ENCODE data around the gene HS3ST3A1. TPM values are rescaled to one million over a fixed set of nuclear protein-coding genes. Genes with fewer than 3 reads are reported as not detected.

Gene HS3ST3A1
- total RNA-seq, 1 experiment from 2014 or later = not detected

DNA sequence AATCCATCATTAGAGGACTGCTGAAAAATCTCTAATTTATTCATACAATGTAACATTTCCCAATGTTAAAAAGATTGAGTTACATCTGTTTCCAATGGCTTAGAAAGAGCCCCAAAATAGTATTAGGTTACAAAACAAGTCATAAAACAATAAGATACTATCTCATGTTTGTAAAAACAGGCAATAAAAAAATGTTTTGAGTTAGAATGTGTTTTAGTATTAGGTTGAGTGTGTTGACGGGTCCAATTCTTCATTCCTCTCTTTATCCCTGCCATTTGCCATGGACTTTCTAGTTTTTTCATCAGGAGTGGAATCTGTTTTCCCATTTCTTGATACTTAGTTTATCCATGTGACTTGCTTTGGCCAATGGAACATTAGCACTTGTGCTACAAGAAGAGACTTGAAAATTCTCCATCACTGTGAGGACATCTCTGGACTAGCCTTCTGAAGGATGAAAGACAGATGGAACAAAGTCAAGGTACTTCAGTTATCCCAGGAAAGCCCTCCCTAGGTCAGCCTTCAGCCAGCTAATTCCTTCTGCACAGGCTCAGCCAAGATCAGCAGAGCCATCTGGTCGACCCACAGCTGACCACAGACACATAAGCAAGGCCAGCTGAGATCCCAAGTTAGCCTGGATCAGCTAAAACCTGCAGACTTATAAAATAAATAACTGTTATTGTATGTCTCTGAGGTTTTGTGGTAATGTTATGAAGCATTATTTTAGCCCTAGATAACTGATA is 83.3 kb downstream of the HS3ST3A1 start:
- no peak for ATAC-seq
- Histone ChIP-seq H3K4me3 (replicated peaks in 1 of 2; ENCODE audit: low read depth in 1 of 2, low read length in 2 of 2) (no peak overlapping the region), H4K20me1 (ENCODE audit: insufficient read depth) (no peaks in the 10 kb centered on the region), H3K9me2 (ENCODE audit: insufficient read depth) (peaks cover 3% of the 10 kb centered on the region; the same call in 1 of the 2 replicates), H3K4me2 (ENCODE audit: low read length) (no peak overlapping the region), H3K79me2 (ENCODE audit: insufficient read depth, low read length) (no peaks in the 10 kb centered on the region), H3K9ac (ENCODE audit: low read length) (no peak overlapping the region), H3K4me1 (ENCODE audit: control insufficient read depth in 1 of 2, insufficient read depth in 2 of 2, low read length in 2 of 2) (no peaks in the 10 kb centered on the region), H3K27ac (ENCODE audit: low read depth, low read length) (no peak overlapping the region), H3K9me3 (ENCODE audit: control insufficient read depth in 1 of 2, insufficient read depth in 1 of 2, low read depth in 1 of 2, low read length in 2 of 2) (no peaks in the 10 kb centered on the region), H2AFZ (ENCODE audit: low read depth, low read length, poor library complexity, severe bottlenecking) (no peak overlapping the region), H3K36me3 (ENCODE audit: control insufficient read depth in 1 of 2, insufficient read depth in 2 of 2, low read length in 2 of 2) (no peaks in the 10 kb centered on the region), H3K27me3 (ENCODE audit: insufficient read depth, low read length) (no peaks in the 10 kb centered on the region)
- BruUV-seq (replicated peaks) = no TSS peak
- CTCF ChIA-PET = no interaction called here
- POLR2A ChIA-PET = no interaction called here
- intact Hi-C loops (cut with micrococcal nuclease) = no loop called here
- DNase-seq (ENCODE audit: low read depth, low spot score) = no peak
- no peak for TF ChIP-seq CBX3 (IDR thresholded peaks at IDR 0.05; ENCODE audit: low read depth)
- no peak for TF ChIP-seq YY1 (IDR thresholded peaks at IDR 0.05; ENCODE audit: extremely low read depth, insufficient replicate concordance, low read depth, low read length)
- TF ChIP-seq RAD21 (IDR thresholded peaks at IDR 0.05; ENCODE audit: low read depth) = no peak
- no peak for TF ChIP-seq POLR2AphosphoS5 (IDR thresholded peaks at IDR 0.05; ENCODE audit: low read depth, low read length)
- TF ChIP-seq TCF7L2 (IDR thresholded peaks at IDR 0.05; ENCODE audit: borderline replicate concordance, extremely low read depth, insufficient read depth, insufficient read length) = no peak
- no peak for TF ChIP-seq ZNF274 (IDR thresholded peaks at IDR 0.05; ENCODE audit: low read depth, low read length)
- TF ChIP-seq ZFX (IDR thresholded peaks at IDR 0.05) = no peak
- no peak for TF ChIP-seq EZH2 (IDR thresholded peaks at IDR 0.05)
- TF ChIP-seq ELF1 (IDR thresholded peaks at IDR 0.05; ENCODE audit: borderline replicate concordance, low read depth) = no peak
- no peak for TF ChIP-seq JUND (IDR thresholded peaks at IDR 0.05)
- TF ChIP-seq FOSL1 (IDR thresholded peaks at IDR 0.05; ENCODE audit: low read depth) = no peak
- TF ChIP-seq SRF (IDR thresholded peaks at IDR 0.05; ENCODE audit: low read depth) = no peak
- no peak for TF ChIP-seq CEBPB (IDR thresholded peaks at IDR 0.05; ENCODE audit: low read depth)
- TF ChIP-seq, protein P1, sequence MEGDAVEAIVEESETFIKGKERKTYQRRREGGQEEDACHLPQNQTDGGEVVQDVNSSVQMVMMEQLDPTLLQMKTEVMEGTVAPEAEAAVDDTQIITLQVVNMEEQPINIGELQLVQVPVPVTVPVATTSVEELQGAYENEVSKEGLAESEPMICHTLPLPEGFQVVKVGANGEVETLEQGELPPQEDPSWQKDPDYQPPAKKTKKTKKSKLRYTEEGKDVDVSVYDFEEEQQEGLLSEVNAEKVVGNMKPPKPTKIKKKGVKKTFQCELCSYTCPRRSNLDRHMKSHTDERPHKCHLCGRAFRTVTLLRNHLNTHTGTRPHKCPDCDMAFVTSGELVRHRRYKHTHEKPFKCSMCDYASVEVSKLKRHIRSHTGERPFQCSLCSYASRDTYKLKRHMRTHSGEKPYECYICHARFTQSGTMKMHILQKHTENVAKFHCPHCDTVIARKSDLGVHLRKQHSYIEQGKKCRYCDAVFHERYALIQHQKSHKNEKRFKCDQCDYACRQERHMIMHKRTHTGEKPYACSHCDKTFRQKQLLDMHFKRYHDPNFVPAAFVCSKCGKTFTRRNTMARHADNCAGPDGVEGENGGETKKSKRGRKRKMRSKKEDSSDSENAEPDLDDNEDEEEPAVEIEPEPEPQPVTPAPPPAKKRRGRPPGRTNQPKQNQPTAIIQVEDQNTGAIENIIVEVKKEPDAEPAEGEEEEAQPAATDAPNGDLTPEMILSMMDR (IDR thresholded peaks at IDR 0.05 in 2 of 3, conservative IDR thresholded peaks at IDR 0.05 in 1 of 3; ENCODE audit: borderline replicate concordance in 1 of 3, insufficient read depth in 1 of 3, low read depth in 2 of 3, low read length in 2 of 3) = no peak
- no peak for TF ChIP-seq EZH2phosphoT487 (IDR thresholded peaks at IDR 0.05; ENCODE audit: borderline replicate concordance)
- TF ChIP-seq MAX (IDR thresholded peaks at IDR 0.05) = no peak
- TF ChIP-seq SP1 (IDR thresholded peaks at IDR 0.05; ENCODE audit: low read depth) = no peak
- TF ChIP-seq SIN3A (IDR thresholded peaks at IDR 0.05; ENCODE audit: low read depth) = no peak
- TF ChIP-seq, protein P2, sequence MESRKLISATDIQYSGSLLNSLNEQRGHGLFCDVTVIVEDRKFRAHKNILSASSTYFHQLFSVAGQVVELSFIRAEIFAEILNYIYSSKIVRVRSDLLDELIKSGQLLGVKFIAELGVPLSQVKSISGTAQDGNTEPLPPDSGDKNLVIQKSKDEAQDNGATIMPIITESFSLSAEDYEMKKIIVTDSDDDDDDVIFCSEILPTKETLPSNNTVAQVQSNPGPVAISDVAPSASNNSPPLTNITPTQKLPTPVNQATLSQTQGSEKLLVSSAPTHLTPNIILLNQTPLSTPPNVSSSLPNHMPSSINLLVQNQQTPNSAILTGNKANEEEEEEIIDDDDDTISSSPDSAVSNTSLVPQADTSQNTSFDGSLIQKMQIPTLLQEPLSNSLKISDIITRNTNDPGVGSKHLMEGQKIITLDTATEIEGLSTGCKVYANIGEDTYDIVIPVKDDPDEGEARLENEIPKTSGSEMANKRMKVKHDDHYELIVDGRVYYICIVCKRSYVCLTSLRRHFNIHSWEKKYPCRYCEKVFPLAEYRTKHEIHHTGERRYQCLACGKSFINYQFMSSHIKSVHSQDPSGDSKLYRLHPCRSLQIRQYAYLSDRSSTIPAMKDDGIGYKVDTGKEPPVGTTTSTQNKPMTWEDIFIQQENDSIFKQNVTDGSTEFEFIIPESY (IDR thresholded peaks at IDR 0.05; ENCODE audit: extremely low read depth, insufficient replicate concordance, low read length) = no peak
- RAD21 ChIA-PET (ENCODE audit: low non-redundant PET in 1 of 2, low total read pairs in 2 of 2, uncharacterized antibody in 2 of 2, unreplicated experiment in 2 of 2) = no interaction called here
